ENCODE data around the gene POLR2A. TPM values are rescaled to one million over a fixed set of nuclear protein-coding genes. Genes with fewer than 3 reads are reported as not detected.
"Not testable (repeated sequence)": the region's sequence is repeated elsewhere in the genome, so short reads cannot be mapped to it uniquely, and the experiment has no call there.

The POLR2A gene
- total RNA-seq, 1 donor from 2014 or later = 198 TPM

DNA sequence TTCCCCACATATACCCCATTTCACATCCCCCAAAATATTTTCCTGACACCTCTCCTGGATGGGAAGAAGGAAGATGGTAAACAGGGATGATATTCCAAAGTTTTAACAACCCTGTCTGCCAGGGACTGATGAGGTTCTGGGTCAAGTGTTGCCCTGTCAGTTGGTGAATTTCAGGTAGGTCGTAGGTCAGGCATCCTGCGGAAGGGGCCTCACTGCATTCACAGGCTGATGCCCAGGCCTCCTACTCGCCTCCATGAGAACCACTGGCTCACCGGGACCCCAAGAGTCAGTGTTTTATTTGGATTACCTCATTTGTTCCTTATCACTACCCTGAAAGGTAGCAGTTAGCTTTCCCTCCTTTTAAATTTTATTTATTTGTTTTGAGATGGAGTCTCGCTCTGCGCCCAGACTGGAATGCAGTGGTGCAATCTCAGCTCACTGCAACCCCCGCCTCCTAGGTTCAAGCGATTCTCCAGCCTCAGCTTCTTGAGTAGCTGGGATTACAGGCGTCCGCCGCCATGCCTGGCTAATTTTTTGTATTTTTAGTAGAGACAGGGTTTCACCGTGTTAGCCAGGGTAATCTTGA is 15.3 kb upstream of the POLR2A start:
- no peaks in the 10 kb centered on the region for H3K36me3 Mint-ChIP-seq (ENCODE audit: low read depth, unreplicated experiment)
- H3K4me3 Mint-ChIP-seq (ENCODE audit: unreplicated experiment) = no peak overlapping the region
- no peaks in the 10 kb centered on the region for H3K9me3 Mint-ChIP-seq (ENCODE audit: unreplicated experiment)
- no peak for DNase-seq (ENCODE audit: low spot score)
- H3K27ac Mint-ChIP-seq (ENCODE audit: unreplicated experiment) = no peak overlapping the region
- peaks cover 7% of the 10 kb centered on the region for H3K27me3 Mint-ChIP-seq (ENCODE audit: unreplicated experiment)
- peaks cover 5% of the 10 kb centered on the region for H3K4me1 Mint-ChIP-seq (ENCODE audit: unreplicated experiment)
- TF ChIP-seq, protein P1, sequence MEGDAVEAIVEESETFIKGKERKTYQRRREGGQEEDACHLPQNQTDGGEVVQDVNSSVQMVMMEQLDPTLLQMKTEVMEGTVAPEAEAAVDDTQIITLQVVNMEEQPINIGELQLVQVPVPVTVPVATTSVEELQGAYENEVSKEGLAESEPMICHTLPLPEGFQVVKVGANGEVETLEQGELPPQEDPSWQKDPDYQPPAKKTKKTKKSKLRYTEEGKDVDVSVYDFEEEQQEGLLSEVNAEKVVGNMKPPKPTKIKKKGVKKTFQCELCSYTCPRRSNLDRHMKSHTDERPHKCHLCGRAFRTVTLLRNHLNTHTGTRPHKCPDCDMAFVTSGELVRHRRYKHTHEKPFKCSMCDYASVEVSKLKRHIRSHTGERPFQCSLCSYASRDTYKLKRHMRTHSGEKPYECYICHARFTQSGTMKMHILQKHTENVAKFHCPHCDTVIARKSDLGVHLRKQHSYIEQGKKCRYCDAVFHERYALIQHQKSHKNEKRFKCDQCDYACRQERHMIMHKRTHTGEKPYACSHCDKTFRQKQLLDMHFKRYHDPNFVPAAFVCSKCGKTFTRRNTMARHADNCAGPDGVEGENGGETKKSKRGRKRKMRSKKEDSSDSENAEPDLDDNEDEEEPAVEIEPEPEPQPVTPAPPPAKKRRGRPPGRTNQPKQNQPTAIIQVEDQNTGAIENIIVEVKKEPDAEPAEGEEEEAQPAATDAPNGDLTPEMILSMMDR (IDR thresholded peaks at IDR 0.05; ENCODE audit: unreplicated experiment) = no peak

DNA sequence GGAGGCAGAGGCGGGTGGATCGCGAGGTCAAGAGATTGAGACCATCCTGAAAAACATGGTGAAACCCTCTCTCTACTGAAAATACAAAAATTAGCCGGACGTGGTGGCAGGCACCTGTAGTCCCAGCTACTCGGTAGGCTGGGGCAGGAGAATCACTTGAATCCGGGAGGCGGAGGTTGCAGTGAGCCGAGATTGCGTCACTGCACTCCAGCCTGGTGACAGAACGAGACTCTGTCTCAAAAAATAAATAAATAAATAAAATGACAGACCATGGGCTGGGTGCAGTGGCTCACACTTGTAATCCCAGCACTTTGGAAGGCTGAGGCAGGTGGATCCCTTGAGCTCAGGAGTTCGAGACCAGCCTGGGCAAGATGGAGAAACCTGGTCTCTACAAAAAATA is 14.3 kb upstream of the POLR2A start:
- H3K27ac Mint-ChIP-seq (ENCODE audit: unreplicated experiment); H3K36me3 Mint-ChIP-seq (ENCODE audit: low read depth, unreplicated experiment); H3K9me3 Mint-ChIP-seq (ENCODE audit: unreplicated experiment); H3K27me3 Mint-ChIP-seq (ENCODE audit: unreplicated experiment); DNase-seq (ENCODE audit: low spot score); H3K4me1 Mint-ChIP-seq (ENCODE audit: unreplicated experiment); H3K4me3 Mint-ChIP-seq (ENCODE audit: unreplicated experiment): not testable (repeated sequence)

DNA sequence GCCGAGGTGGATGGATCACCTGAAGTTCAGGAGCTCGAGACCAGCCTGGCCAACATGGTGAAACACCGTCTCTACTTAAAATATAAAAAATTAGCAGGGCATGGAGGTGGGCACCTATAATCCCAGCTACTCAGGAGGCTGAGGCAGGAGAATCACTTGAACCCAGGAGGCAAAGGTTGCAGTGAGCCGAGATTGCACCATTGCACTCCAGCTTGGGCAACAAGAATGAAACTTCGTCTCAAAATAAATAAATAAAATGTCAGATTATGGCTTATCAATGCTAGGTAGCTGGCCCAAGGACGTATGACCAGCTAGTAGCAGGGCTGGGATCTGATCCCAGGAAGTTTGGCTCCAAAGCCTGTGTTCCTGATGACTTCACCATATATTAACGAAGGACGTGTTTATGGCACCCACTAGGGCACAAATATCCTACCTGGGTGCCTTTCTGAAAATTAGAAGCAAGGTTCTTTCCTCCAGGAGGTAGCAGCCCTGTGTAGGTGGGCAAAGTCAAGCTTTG is 13.7 kb upstream of the POLR2A start:
- not testable (repeated sequence) for H3K36me3 Mint-ChIP-seq (ENCODE audit: low read depth, unreplicated experiment); H3K27ac Mint-ChIP-seq (ENCODE audit: unreplicated experiment); H3K4me3 Mint-ChIP-seq (ENCODE audit: unreplicated experiment); H3K27me3 Mint-ChIP-seq (ENCODE audit: unreplicated experiment); H3K4me1 Mint-ChIP-seq (ENCODE audit: unreplicated experiment); H3K9me3 Mint-ChIP-seq (ENCODE audit: unreplicated experiment); DNase-seq (ENCODE audit: low spot score)

DNA sequence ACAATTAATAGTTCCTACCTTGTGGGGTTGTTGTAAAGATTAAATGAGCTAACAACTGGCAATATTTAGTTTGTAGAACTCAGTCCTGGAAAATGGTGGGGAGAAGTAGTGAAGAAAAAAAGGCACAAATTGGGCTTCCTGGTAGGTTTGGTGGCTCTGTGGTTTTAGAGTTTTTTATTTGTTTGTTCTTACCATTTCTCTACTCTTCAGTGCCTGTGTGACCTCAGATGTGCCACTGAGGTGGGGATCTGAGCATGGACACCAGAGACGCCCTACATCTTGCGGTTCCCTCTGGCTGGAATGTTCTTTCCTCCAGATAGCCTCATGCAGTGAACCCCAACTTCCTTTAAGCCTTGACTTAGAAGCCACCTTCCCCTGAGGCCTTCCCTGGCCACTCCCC is 12.4 kb upstream of the POLR2A start:
- Mint-ChIP-seq H3K27me3 (ENCODE audit: unreplicated experiment) (peaks cover 4% of the 10 kb centered on the region), H3K27ac (ENCODE audit: unreplicated experiment) (no peak overlapping the region), H3K4me3 (ENCODE audit: unreplicated experiment) (no peak overlapping the region), H3K36me3 (ENCODE audit: low read depth, unreplicated experiment) (no peaks in the 10 kb centered on the region), H3K9me3 (ENCODE audit: unreplicated experiment) (no peaks in the 10 kb centered on the region), H3K4me1 (ENCODE audit: unreplicated experiment) (peaks cover 10% of the 10 kb centered on the region)
- DNase-seq (ENCODE audit: low spot score) = no peak
- TF ChIP-seq, protein P1 (IDR thresholded peaks at IDR 0.05; ENCODE audit: unreplicated experiment) = no peak

DNA sequence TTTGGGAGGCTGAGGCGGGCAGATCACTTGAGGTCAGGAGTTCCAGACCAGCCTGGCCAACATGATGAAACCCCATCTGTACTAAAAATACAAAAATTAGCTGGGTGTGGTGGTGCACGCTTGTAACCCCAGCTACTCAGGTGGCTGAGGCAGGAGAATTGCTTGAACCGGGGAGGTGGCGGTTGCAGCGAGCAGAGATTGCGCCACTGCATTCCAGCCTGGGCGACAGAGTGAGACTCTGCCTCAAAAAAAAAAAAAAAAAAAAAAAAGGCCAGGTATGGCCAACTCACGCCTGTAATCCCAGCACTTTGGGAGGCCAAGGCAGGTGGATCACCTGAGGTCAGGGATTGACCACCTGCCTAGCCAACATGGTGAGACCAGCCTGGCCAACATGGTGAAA is 9.4 kb upstream of the POLR2A start:
- not testable (repeated sequence) for H3K4me3 Mint-ChIP-seq (ENCODE audit: unreplicated experiment); H3K27ac Mint-ChIP-seq (ENCODE audit: unreplicated experiment)
- H3K4me1 Mint-ChIP-seq (ENCODE audit: unreplicated experiment) = peaks cover 23% of the 10 kb centered on the region

DNA sequence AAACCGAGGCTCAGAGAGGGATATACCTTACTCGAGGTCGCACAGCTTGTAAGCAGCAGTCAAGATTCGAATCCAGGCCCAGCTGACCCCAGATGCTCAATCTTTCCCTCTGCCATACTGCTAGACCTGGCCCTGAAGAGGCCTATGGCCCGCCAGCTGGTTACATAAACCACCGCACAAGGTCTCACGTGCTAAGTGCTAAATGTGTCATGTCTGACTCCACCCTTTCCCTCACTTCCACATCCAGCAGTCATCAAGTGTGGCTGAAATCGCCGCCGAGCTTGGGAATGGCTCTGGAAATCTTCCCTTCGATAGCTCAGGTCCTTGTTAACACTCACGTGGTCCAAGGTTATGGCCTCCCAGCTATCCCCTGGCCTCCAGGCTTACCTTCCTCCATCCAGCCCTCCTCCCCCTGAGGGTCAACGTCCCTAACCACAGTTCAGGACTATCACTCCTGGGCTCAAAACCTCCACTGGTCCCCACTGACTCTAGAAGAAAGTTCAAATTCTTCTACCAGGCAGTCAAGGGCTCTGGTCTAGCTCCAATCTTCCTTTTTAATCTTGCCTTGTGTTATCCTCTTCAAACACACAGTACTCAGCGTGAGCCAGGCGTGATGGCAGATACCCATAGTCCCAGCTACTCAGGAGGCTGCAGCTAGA is 8.3 kb upstream of the POLR2A start:
- Mint-ChIP-seq H3K4me3 (ENCODE audit: unreplicated experiment) (no peak overlapping the region), H3K27me3 (ENCODE audit: unreplicated experiment) (peaks cover 13% of the 10 kb centered on the region), H3K4me1 (ENCODE audit: unreplicated experiment) (peaks cover 31% of the 10 kb centered on the region), H3K36me3 (ENCODE audit: low read depth, unreplicated experiment) (no peaks in the 10 kb centered on the region), H3K9me3 (ENCODE audit: unreplicated experiment) (no peaks in the 10 kb centered on the region), H3K27ac (ENCODE audit: unreplicated experiment) (peak overlapping the region; percentile 71)
- no peak for DNase-seq (ENCODE audit: low spot score)
- TF ChIP-seq, protein P1 (IDR thresholded peaks at IDR 0.05; ENCODE audit: unreplicated experiment) = no peak

More for the DNA sequence above, 9.4 kb upstream of the POLR2A start:
- H3K27me3 Mint-ChIP-seq (ENCODE audit: unreplicated experiment); H3K9me3 Mint-ChIP-seq (ENCODE audit: unreplicated experiment); H3K36me3 Mint-ChIP-seq (ENCODE audit: low read depth, unreplicated experiment); DNase-seq (ENCODE audit: low spot score): not testable (repeated sequence)

All from endothelial cell (in vitro differentiated cells).